Bone marrow (tissue), 2 donors: ENCODE measurements around the gene FBL.
A peak's percentile ranks its signal among the peaks of the same experiment; 100 is the strongest.
"Not testable (repeated sequence)": the region's sequence is repeated elsewhere in the genome, so short reads cannot be mapped to it uniquely, and the experiment has no call there.

Experiments used
- DNase-seq, 2 donors: peaks; one replicate each; lab custom pipeline; 2025; lab: John Stamatoyannopoulos, UW

The FBL gene

GRCh38 chr19:39876486-39876885 is 30.3 kb upstream of the FBL start:
- DNase-seq: not testable (repeated sequence)

GRCh38 chr19:39875401-39875864 is 29.3 kb upstream of the FBL start:
- not testable (repeated sequence) for DNase-seq

DNA sequence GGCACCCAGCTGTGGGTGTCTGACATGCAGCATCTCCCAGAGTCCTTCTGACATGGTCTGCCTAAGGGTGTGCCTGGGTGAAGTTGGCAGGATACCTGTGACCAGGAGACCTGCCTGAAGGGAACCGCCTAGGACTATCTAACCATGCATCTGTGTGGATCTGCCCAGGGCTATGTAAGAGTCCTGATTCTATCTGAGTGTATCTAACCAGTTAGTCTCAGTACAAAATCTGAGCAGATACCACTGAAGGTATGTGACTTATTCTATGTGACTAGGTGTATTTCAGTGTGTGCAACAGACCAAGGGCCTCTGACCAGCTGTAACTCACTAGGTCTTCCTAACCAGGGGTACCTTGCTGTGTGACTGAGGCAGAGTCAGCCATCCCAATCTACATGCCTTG is 28.2 kb upstream of the FBL start:
- DNase-seq: no peak

DNA sequence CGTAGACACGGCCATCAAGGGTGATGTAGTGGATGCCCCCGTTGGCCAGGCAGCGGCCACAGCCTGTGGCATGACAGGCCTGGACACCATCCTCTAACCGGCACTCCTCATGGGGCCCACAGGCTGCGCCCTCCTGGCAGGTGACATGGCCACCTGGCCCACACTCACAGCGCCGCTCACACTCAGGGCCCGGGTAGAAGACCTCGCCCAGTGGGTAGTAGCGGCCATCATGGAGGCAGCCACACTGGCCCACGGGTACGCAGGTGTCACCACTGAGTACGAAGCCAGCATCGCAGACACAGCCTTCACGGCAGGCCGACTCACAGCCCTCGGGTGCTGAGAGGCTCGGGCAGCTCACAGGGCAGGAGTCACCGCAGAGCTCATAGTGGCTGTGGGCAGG is 27.2 kb upstream of the FBL start:
- DNase-seq: no peak

DNA sequence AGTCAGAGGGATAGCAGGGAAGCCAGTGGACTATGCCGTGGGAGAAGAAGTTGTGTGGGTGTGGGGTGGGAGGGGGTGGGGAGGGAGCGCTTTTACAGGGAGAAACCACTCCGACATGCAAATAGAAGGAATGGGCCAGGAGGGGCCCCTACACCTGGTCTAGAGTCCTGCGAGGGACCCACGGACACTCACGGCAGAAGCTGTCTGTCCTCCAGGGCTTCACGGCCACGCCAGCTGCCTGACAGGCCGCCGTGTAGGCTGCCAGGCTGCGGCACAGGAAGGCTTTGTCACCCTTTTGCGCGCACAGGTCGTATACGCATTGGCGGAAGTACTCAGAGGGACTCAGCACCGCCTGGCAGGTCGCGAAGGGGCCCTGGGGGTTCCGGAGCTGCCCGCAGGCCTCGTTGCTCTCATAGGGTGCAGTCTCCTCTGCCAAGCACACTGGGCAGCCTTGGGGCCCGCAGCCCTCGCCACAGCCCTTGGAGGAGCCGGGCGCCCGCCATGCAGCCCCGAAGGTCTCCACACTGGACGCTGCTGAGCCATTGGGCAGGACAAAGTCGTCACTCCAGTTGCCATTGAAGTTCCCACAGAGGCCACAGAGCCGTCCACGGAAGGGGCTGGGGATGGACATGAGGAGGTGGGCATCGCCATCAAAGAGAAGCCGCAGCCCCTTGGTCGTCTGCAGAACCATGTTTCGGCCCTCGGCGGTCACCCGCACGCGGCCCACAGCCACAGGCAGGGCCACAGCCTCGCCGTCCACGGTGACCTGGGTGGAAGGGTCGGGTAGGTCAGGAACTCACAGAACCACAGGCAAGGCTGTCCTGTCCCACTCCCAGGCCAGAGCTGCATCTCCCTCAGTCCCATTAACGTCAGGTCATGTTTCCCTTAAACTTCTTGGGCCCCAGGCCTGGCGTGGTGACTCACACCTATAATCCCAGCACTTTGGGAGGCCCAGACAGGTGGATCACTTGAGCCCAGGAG is 26.0 kb upstream of the FBL start:
- no peak for DNase-seq

DNA sequence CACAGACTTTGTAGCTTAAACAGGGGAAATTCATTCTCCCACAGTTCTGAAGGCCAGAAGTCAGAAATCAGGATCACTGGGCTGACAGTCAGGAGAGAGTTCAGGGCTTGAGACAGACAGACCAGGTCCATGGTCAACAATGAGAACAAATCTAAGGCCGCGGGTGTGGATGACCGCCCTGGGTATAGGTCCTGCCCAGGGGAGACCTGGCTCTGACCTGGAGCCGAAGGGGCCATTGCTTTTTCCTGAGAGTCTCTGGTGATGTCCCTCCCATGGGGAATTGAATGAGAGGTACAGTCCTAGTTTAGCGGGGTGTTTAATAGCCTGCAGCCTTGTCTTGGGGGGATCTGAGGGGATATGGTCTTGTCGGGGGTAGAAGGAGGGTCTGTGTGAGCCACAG is 25.2 kb upstream of the FBL start:
- no peak for DNase-seq

DNA sequence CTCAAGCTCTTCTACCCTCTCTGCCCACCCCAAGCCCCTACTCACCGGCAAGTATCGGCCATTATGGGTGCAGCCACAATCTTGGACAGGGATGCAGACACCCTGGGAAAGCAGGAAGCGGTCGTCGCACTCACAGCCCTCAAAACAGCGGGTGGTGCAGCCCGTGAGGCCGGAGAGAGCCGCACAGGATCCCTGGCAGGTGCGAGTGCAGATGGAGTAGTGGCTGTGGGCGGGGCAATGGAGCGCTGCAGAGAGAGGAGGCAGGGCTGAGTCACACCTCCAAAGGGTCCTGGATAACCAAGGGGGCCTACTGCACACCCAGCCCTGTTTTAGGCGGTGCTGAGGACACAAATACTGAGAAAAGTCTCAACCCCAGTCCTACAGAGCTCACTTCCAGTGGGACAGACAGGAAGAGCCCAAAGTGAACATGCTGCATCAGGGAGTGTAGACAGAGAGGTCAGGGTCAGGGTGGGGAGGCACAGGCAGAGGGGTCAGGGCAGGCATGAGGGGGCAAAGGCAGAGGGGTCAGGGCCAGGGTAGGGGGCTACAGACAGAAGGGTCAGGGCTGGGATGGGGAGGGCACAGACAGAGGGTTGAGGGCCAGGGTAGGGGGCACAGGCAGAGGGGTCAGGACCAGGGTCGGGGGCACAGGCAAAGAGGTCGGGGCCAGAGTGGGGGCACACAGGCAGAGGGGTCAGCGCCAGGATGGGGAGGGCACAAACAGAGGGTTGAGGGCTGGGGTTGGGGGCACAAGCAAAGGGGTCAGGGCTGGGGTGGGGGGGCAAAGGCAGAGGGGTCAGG is 24.2 kb upstream of the FBL start:
- DNase-seq: no peak

- no peak for DNase-seq
Observed at GRCh38 chr19:39867952-39868351, 21.8 kb upstream of the FBL start.

GRCh38 chr19:39867133-39867532 is 21.0 kb upstream of the FBL start:
- DNase-seq: no peak

DNA sequence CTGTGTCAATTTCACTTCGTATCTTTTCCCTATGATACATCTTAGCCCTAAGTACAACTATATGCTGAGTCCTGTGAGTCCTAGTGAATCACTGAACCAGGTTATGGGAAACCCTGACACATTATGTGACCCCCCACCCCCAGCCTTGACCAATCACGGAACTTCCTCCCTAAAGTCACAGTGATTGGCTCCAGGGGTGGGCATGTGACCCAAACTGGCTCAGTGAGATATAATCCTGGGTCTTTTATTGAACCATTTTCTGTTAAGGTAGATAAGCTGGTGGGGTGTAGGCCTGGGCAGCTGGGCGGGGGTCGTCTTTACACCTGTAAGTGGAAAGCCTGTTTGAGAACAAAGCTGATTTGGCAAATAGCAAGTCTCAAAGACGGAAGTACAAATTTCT is 19.8 kb upstream of the FBL start:
- no peak for DNase-seq

DNA sequence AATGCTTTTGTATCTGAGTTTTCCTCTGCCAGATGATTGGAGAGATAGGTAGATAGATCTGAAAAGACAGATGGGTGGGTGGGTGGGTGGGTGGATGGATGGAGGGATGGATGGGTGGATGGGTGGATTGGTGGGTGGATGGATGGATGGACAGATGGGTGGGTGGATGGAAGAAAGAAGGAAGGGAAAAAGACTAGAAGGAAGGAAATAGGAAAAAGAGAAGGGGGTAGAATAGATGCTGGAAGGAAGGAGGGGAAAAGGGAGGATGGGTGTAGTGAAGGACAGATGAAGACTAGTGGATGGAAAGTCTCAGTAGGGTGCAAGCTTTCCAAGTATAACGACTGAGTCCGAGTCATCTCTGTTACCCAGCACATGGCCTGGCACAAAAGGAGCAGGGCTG is 19.0 kb upstream of the FBL start:
- no peak for DNase-seq

DNA sequence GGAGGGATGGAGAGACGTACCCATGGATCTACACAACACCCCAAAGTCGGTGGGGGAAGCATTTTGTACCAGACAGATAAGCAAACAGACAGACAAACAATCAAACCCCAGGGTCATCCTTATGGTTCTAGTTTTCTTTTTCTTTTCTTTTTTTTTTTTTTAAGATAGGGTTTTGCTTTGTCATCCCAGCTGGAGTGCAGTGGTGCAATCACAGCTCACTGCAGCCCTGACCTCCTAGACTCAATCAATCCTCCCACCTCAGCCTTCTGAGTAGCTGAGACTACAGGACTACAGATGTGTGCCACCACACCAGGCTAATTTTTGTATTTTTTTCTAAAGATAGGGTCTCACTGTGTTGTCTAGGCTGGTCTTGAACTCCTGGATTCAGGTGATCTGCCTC is 17.9 kb upstream of the FBL start:
- no peak for DNase-seq

- DNase-seq: no peak
Observed at GRCh38 chr19:39858541-39858940, 12.4 kb upstream of the FBL start.

DNA sequence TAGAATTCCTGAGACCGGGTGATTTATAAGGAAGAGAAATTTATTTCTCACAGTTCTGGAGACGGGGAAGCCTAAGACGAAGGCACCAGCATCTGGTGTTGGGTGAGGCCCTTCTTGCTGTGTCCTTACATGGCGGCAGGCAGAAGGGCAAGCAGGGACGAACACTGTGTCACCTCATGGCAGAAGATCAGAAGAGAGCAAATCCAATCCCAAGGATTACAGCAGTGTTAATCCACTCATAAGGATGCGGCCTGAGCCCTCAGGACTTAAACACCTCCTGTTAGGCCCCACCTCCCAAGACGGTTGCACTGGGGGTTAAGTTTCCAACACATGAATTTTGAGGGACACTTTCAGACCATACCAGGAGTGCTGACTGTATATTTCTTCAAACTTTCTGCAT is 6.7 kb upstream of the FBL start:
- DNase-seq: no peak

DNA sequence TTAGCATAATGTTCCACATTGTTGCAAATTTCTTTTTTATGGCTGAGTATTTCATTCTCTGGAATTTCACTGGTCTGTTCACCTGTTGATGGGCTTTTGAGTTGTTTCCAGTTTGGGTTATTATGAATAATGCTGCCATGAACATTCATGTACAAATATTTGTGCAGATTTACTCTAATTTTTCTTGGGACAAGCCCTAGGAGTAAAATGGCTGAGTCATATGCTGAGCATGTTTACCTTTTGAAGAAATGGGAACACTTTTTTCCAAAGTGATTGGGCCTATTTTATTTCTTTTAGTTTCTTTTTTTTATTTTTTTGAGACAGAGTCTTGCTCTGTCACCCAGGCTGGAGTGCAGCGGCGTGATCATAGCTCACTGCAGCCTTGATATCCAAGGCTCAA is 4.7 kb upstream of the FBL start:
- DNase-seq: no peak

DNA sequence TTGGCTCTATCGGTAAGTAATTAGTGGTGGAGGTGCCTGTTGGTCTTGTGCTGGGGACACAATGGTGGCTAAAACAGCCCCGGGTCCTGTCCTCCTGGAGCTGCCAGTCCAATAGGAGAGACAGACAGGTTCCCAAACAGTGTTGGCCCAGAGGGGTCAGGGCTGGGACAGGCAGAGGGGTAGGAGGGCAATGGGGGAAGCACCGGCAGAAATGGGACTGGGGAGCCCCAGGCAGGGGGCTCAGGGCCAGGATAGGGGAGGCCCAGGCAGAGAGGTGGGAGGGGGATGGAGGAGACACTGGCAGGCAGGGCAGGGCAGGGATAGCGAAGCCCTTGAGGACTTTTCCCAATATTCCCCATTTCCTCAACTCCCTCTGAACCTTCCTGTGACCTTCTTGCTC is 2.2 kb upstream of the FBL start:
- no peak for DNase-seq

GRCh38 chr19:39847525-39847924 is 1.3 kb upstream of the FBL start:
- no peak for DNase-seq

DNA sequence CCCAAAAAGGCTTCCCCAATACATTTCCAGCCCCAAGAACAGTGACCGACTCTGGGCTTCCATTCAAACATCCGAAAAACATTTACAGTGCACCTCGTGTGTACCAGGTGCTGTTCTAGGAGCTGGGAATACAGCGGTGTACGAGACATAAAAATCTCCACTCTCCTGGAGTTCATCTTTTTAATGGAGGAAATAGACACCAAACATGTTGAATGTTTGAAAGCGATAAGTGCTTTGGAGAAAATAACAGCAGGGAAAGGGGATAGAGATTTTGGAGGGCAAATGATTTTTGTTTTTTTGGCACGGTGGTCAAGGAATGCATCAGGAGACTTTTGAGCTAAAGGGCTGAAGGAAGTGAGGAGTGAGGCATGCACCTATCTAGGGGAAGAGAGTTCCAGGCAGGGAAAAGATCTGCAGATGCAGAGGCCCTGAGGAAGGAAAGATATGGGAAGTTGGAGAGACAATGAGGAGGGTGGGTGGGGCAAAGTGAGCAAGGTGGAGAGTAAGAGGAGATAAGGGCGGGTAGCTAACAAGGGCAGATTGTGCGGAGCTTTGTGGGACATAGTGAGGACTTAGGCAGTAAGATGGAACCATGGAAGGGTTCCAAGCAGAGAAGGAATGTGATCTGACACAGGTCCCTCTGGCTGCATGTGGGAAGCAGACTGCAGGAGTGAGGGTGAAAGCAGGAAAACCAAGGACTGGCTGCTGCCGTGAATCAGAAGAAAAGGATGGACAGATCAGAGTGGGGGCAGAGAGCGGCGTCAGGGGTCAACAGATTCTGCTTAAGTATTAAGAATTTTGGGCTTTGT is 703 bp upstream of the FBL start:
- DNase-seq: no peak

DNA sequence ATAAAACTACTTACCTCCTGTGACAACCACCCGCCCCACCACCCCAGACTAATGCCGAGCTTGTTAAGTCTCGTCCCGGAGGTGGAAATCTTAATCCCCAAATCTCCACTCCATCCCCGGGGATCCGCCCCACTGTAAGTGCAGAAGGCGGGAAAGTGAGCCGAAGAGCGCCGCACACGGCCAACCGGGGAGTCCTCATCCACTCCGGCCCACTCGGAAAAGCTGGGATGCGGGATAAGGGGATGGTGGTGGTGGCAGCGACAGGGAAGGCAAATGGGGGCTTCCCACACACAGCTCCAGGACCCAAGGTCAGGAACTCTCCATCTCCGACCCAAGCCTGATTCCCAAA is 621 bp downstream of the FBL start:
- DNase-seq: no peak

- no peak for DNase-seq
Observed at GRCh38 chr19:39845172-39845571, 1.0 kb downstream of the FBL start.

- DNase-seq: peak in 1 of 2 donors; percentile 67
Observed at GRCh38 chr19:39843919-39844793, 2.0 kb downstream of the FBL start.
